ENCODE measurements around the gene FDX2.
"Not testable (repeated sequence)": the region's sequence is repeated elsewhere in the genome, so short reads cannot be mapped to it uniquely, and the experiment has no call there.

FDX2 gene

GRCh38 chr19:10315335-10316214 is at the start of gene FDX2:
Gene FDX2 (minus strand): TSS chr19:10316015. CDS start chr19:10315996, 19 bp downstream.
- DNase-seq, result peak; percentile 84

DNA sequence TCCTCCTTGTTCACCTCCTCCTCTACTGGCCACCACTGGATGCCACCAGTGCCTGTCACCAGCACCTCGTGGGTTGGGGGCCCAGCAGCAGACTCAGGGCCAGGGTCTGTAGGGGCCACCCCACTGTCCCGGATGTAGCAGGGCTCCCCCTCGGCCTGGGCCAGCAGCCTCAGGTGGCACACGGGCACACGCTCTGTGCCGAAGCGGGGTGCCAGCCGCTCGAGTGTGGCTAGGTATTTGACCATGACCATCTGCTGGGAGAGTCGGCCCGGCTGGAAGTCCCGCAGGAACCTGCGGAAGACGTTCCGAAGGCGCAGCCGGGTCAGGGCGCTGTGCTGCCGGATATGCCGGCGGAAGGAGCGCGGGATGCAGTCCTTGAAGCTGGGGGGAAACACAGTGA is 49.7 kb upstream of the FDX2 start:
- DNase-seq, result no peak

DNA sequence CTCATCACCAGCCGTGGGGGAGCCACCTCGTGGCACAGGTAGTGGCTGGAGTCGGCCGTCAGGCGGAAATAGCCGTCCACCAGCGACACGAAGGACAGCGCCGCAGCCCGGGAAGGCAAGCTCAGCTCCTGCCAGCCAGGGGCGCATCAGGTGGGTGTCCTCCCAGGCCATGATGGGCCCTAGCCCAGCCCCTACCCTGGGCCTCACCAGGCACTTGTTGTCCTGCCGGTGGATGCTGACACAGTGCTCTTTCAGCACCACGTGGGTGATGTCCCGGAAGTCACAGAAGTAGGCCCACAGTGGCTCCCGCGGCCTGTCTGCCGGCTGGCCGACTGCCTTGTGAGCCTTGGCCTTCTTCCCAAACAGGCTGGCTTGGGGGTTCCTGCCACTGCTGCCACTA is 48.8 kb upstream of the FDX2 start:
- no peak for DNase-seq

- no peak for DNase-seq
Measured at GRCh38 chr19:10363789-10364281, 48.0 kb upstream of the FDX2 start.

DNA sequence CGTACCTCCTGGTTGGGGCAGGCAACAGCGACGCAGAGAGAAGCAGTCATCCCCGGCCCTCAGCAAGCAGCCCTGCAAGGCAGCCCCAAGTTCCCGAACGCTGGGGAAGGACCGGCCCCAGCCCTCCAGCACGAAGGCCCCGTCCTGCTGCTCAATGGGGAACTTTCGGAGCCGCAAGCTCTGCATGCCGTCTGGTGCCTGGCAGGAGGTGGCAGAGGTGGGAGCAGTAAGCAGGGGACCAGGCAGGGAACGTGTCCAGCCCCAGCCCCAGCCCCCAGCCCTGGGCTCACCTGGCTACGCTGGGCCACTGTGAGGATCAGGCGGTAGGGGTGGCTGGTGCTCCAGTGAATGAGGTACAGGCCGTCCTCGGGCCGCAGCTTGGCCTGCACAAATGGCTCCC is 46.4 kb upstream of the FDX2 start:
- no peak for DNase-seq

- DNase-seq, result no peak
Measured at GRCh38 chr19:10361569-10362011, 45.8 kb upstream of the FDX2 start.

DNA sequence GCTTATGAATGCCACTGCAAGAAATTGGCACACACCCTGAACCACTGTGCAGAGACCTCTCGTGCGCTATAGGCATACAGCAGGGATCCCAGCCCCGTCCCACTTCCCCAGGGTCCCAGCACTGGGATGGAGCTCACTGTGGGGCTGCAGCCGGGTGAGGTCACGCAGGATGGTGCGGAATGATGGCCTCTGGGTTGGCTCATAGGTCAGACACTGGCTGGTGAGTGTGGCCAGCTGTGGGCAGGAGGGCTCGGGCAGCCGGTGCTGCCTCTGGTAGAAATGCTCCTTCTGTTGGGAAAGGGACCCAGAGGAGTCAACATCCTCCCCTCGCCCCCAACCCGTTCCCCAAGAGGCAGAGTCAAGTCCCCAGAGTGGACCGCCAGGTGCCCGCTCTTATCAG is 40.6 kb upstream of the FDX2 start:
- DNase-seq, result no peak

GRCh38 chr19:10353793-10354391 is 38.1 kb upstream of the FDX2 start:
- DNase-seq, result no peak

DNA sequence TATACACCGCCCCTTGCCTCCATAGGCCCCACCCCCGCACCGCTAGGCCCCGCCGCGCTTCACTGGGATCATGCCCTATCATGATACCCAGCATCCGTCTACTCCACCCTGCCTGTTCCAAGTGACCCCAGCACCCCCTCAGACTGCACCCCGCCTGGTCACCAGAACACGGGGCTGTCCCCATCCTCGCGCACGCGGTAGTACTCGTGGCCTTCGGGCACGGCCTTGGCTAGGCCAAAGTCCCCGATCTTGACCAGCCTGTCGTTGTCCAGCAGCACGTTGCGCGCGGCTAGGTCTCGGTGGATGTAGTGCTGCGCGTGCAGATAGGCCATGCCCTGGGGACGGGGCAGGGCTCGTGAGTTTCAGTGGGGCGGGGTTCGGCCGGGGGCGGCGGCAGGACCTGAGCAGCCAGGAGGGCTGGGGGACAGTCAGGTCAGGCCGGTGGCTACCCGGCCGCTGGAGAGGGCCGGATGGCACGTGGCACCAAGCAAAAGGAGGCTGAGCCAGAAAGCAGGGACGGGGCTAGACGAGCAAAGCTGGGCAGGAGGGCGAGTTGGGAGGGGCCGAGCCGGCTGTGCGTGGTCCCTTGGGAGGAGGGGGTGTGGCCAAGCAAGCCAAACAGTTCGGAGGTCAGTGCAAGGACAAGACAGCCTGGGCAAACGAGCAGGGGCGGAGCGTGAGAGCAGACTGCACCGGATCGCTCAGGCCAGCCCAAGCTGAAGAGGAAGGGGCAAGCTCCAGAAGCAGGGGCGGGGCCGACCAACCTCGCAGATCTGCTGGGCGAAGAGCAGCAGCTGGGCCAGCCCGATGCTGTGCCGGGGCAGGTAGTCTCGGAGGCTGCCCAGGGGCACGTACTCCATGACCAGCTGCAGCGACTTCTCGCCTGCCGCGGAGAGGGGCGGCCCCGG is 37.2 kb upstream of the FDX2 start:
- no peak for DNase-seq

- DNase-seq, result no peak
Measured at GRCh38 chr19:10346509-10346908, 30.7 kb upstream of the FDX2 start.

DNA sequence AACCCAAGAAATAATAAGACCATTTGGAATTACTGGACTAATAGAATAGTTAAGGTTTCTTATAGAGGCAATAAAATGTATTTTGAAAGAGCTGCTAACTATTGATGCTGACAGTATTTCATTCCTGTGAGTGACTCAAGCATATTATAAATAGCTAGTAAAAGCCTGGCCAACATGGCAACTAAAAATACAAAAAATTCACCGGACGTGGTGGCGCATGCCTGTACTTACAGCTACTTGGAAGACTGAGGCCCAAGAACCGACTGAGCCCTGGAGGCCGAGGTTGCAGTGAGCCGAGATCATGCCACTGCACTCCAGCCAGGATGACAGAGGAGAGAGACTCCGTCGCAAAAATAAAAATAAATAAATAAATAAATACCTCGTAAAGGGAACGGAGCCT is 29.0 kb upstream of the FDX2 start:
- DNase-seq, result no peak

DNA sequence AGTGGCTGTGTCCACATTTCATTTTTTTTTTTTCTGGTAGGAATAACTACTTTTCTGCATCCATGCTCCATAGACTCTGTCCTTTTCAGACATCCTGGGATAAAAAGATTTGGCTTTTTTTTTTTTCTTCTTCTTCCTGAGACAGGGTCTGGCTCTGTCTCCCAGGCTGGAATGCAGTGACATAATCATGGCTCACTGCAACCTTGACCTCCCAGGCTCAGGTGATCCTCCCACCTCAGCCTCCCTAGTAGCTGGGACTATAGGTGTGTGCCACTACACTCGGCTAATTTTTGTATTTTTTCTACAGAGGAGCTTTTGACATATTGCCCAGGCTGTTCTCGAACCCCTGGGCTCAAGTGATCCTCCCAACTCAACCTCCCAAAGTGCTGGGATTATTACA is 27.7 kb upstream of the FDX2 start:
- no peak for DNase-seq

DNA sequence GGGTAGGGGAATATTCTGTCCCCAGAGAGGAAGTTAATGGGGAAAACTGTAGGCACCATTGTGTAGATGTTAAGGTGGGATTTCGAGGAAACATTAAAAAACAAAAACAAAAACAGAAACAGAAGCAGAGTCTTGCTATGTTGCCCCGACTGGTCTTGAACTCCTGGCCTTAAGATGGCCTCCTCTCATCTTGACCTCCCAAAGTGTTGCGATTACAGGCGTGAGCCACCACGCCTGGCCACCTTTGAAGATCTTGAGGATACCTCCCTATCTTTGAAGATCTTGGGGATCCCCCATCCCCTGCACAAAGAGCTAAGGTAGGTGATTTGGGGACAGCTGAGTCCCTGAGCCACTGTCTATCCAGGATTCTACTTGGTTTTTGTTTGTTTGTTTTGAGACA is 24.2 kb upstream of the FDX2 start:
- DNase-seq, result no peak

DNA sequence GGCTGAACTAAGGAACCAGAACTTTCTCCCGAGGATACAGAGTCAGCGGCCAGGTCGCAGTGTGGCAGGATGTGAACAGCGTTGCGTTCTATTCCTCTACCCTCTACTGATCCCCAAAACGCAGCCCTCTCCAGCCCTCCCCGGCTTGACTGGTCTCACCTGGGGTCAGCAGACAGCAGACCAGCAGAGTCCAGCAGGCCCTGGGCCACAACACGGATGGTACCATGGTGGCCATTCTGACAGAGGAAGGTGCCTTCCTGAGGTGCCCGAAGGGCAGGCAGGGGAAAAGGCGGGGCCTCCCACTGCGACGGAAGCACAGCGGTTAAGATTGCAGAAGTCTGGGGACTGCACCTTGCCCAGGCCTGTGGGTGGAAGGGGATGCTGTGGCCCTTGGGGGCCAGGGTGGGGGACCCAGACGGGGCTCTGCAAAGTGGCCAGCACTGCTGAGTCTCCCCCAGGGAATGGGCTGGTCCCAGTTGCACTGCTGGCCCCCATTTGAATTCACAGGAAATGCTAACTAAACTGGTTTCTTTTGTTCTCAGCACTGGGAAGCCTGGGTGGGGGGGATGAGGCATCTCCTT is 23.7 kb upstream of the FDX2 start, which contains the start of gene ICAM3:
ICAM3 (minus strand) TSS at position 245 of the 581 bp plus-strand sequence; CDS start at position 235, 10 bp downstream.
- no peak for DNase-seq

- no peak for DNase-seq
Measured at GRCh38 chr19:10338940-10339339, 23.1 kb upstream of the FDX2 start.

GRCh38 chr19:10336725-10337124 is 20.9 kb upstream of the FDX2 start:
- not testable (repeated sequence) for DNase-seq

DNA sequence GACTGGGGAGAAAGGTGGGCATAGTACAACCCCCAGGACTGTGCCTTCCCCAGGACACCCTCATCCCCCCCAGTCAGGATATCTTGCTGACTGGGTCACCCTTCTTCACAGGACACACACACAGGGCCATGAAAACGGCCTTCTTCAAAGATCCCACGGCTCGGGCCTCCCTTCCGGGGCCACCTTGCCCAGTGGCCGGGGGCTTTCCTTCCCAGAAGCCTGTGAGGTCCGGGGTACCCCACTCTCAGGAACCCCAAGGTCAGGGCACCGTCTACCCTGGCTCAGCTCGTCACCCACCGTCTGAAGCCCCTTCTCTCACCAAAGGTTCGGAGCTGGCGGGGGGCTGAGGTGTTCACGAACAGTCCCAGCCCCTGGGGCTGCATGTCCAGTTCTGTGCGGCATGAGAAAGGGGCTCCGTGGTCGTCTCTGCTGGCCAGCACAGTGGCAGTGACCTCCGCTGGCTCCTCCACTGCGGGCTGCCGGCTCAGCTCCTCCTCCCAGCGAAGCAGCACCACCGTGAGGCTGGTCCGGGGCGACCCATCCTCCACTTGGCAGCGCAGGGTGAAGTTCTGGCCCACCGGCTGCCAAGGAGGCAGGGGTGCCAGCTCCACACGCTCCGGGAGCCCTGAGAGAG is 19.7 kb upstream of the FDX2 start:
- DNase-seq, result no peak

- no peak for DNase-seq
Measured at GRCh38 chr19:10334588-10335351, 19.0 kb upstream of the FDX2 start.

DNA sequence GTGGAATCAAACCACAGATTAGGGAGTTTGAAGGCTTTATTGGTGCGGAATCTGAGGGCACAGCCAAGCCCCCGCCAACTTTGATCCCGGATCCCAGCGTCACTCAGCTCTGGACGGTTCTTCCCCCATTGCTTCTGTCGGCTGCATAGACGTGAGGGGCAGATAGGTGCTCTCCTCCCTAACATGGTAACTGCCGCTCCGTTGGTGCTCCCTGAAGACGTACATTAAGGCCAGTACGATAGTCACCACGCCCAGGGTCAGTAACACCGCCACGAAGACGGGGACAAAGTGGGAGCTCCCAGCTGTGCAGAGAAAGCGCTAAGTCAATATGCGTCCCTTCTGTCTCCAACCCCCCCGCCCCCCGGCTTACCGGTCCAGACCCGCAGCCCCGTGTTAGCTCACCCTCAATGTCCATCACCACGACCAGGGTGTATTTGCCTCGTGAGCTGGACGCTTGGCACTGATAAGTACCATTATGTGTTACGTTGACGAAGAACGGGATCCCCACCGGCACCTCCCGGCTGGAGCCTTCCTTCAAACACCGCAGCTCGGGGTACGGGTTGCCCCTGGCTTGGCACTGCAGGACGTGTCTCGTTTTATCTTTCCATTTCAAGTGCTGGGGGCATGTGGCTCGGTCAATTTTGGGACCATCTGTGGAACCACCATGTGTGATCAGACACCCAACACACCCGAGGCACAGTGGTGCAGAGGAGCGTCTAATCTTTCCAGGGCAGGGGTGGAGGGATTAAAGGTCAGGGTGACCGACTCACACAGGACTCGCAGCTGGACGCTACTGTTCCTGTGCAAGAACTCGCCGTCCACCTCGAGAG is 18.2 kb upstream of the FDX2 start:
- DNase-seq, result no peak

Data from NCI-H1092 (cell line).